Measurements from ENCODE around the gene IQGAP2. TPM values are rescaled to one million over a fixed set of nuclear protein-coding genes. Genes with fewer than 3 reads are reported as not detected.

The IQGAP2 gene
- total RNA-seq, 2 donors from 2014 or later: 15.3 to 17.6 TPM

- no peaks in the 10 kb centered on the region for H3K36me3 ChIP-seq
- peaks cover 0 to 16% of the 10 kb centered on the region in 2 donors for H3K4me1 ChIP-seq (ENCODE audit: control insufficient read depth in 1 of 2, low read depth in 2 of 2)
- H3K9me3 ChIP-seq: no peaks in the 10 kb centered on the region
- no peak for TF ChIP-seq CTCF (IDR thresholded peaks at IDR 0.05)
- no peaks in the 10 kb centered on the region for H3K27me3 ChIP-seq (replicated peaks; ENCODE audit: insufficient read depth)
- ATAC-seq (ENCODE audit: insufficient number of reproducible peaks, low FRiP score, low read depth): no peak
- no peak for DNase-seq (ENCODE audit: low spot score)
- H3K4me3 ChIP-seq: no peak overlapping the region
- H3K27ac ChIP-seq: no peak overlapping the region
These were observed 3.6 kb downstream of the IQGAP2 start for GRCh38 chr5:76406673-76407072.

GRCh38 chr5:76408104-76408654 is 5.1 kb downstream of the IQGAP2 start:
- no peak for DNase-seq (ENCODE audit: low spot score)
- Histone ChIP-seq H3K36me3 (no peaks in the 10 kb centered on the region), H3K27me3 (replicated peaks; ENCODE audit: insufficient read depth) (no peaks in the 10 kb centered on the region), H3K27ac (no peak overlapping the region), H3K4me3 (no peak overlapping the region), H3K9me3 (no peaks in the 10 kb centered on the region), H3K4me1 (ENCODE audit: control insufficient read depth in 1 of 2, low read depth in 2 of 2) (peaks cover 0 to 7% of the 10 kb centered on the region in 2 donors)
- no peak for TF ChIP-seq CTCF (IDR thresholded peaks at IDR 0.05)
- no peak for ATAC-seq (ENCODE audit: insufficient number of reproducible peaks, low FRiP score, low read depth)

GRCh38 chr5:76412511-76412910 is 9.4 kb downstream of the IQGAP2 start:
- ATAC-seq (ENCODE audit: insufficient number of reproducible peaks, low FRiP score, low read depth): no peak
- Histone ChIP-seq H3K27me3 (replicated peaks; ENCODE audit: insufficient read depth) (no peaks in the 10 kb centered on the region), H3K36me3 (no peaks in the 10 kb centered on the region), H3K27ac (no peak overlapping the region), H3K4me1 (ENCODE audit: control insufficient read depth in 1 of 2, low read depth in 2 of 2) (no peaks in the 10 kb centered on the region), H3K4me3 (no peak overlapping the region), H3K9me3 (no peaks in the 10 kb centered on the region)
- DNase-seq (ENCODE audit: low spot score): no peak
- TF ChIP-seq CTCF (IDR thresholded peaks at IDR 0.05): no peak

- Histone ChIP-seq H3K9me3 (no peaks in the 10 kb centered on the region), H3K4me1 (ENCODE audit: control insufficient read depth in 1 of 2, low read depth in 2 of 2) (no peaks in the 10 kb centered on the region), H3K27me3 (replicated peaks; ENCODE audit: insufficient read depth) (no peaks in the 10 kb centered on the region), H3K27ac (no peak overlapping the region), H3K36me3 (no peaks in the 10 kb centered on the region), H3K4me3 (no peak overlapping the region)
- DNase-seq (ENCODE audit: low spot score): no peak
- no peak for TF ChIP-seq CTCF (IDR thresholded peaks at IDR 0.05)
- no peak for ATAC-seq (ENCODE audit: insufficient number of reproducible peaks, low FRiP score, low read depth)
These were observed 10.7 kb downstream of the IQGAP2 start for GRCh38 chr5:76413746-76414145.

- Histone ChIP-seq H3K4me3 (no peak overlapping the region), H3K4me1 (ENCODE audit: control insufficient read depth in 1 of 2, low read depth in 2 of 2) (no peaks in the 10 kb centered on the region), H3K27ac (no peak overlapping the region), H3K9me3 (no peaks in the 10 kb centered on the region), H3K27me3 (replicated peaks; ENCODE audit: insufficient read depth) (no peaks in the 10 kb centered on the region), H3K36me3 (no peaks in the 10 kb centered on the region)
- no peak for DNase-seq (ENCODE audit: low spot score)
- no peak for TF ChIP-seq CTCF (IDR thresholded peaks at IDR 0.05)
- no peak for ATAC-seq (ENCODE audit: insufficient number of reproducible peaks, low FRiP score, low read depth)
These were observed 11.7 kb downstream of the IQGAP2 start for GRCh38 chr5:76414788-76415187.
